Trophoblast cell (in vitro differentiated cells and primary cell): ENCODE results near the gene PRRC2C.
A peak's percentile ranks its signal among the peaks of the same experiment; 100 is the strongest.
"Not testable (repeated sequence)": the region's sequence is repeated elsewhere in the genome, so short reads cannot be mapped to it uniquely, and the experiment has no call there.

ENCODE experiments used
- DNase-seq, 2 donors: peaks; one replicate each; pipeline ENCODE4 v3.0.0-alpha.2; 2016
- H2AFZ ChIP-seq: 2 replicates; pipeline ENCODE4 v1.6.1; 2013; ENCODE audit warnings: low read length, moderate library complexity, mild to moderate bottlenecking; ENCODE audit not compliant: insufficient read depth, poor library complexity
- H2AK5ac ChIP-seq: 2 replicates; pipeline ENCODE4 v1.6.1; 2013; ENCODE audit warnings: mild to moderate bottlenecking, low read length
- H2BK120ac ChIP-seq: 2 replicates; pipeline ENCODE4 v1.6.1; 2013; ENCODE audit warnings: low read length, mild to moderate bottlenecking, moderate library complexity; ENCODE audit not compliant: insufficient read depth, poor library complexity
- H2BK12ac ChIP-seq: 2 replicates; pipeline ENCODE4 v1.6.1; 2013; ENCODE audit warnings: mild to moderate bottlenecking, low read length, moderate library complexity
- H2BK5ac ChIP-seq: 2 replicates; pipeline ENCODE4 v1.6.1; 2013; ENCODE audit warnings: low read length, low read depth, moderate library complexity, mild to moderate bottlenecking; ENCODE audit not compliant: poor library complexity
- H3K14ac ChIP-seq: 2 replicates; pipeline ENCODE4 v1.6.1; 2013; ENCODE audit warnings: mild to moderate bottlenecking, low read length
- H3K18ac ChIP-seq: 2 replicates; pipeline ENCODE4 v1.6.1; 2013; ENCODE audit warnings: mild to moderate bottlenecking, low read length
- H3K23ac ChIP-seq: 2 replicates; pipeline ENCODE4 v1.6.1; 2013; ENCODE audit warnings: low read length
- H3K27ac ChIP-seq: 2 replicates; pipeline ENCODE4 v1.5.1; 2013; ENCODE audit warnings: low read depth, mild to moderate bottlenecking, inconsistent platforms, low read length, moderate library complexity
- H3K27me3 ChIP-seq: 2 replicates; pipeline ENCODE4 v1.6.1; 2013; ENCODE audit warnings: inconsistent platforms, mild to moderate bottlenecking, low read length, moderate library complexity; ENCODE audit not compliant: insufficient read depth
- H3K36me3 ChIP-seq, 2 experiments: 1 replicate in 1 of 2; 2 replicates in 1 of 2; pipeline ENCODE4 v1.6.1; 2013; ENCODE audit warnings: low read length in 2 of 2, mild to moderate bottlenecking in 2 of 2, moderate library complexity in 1 of 2; ENCODE audit not compliant: insufficient read depth in 2 of 2, control insufficient read depth in 1 of 2
- H3K4ac ChIP-seq: 2 replicates; pipeline ENCODE4 v1.6.1; 2013; ENCODE audit warnings: low read depth, mild to moderate bottlenecking, low read length, moderate library complexity
- H3K4me1 ChIP-seq, 2 experiments: 1 replicate in 1 of 2; 2 replicates in 1 of 2; pipeline ENCODE4 v1.6.1; 2013; ENCODE audit warnings: low read length in 2 of 2, mild to moderate bottlenecking in 2 of 2, moderate library complexity in 1 of 2; ENCODE audit not compliant: insufficient read depth in 2 of 2, control insufficient read depth in 1 of 2
- H3K4me2 ChIP-seq: 2 replicates; pipeline ENCODE4 v1.6.1; 2013; ENCODE audit warnings: inconsistent platforms, mild to moderate bottlenecking, low read length, moderate library complexity
- H3K4me3 ChIP-seq: 2 replicates; pipeline ENCODE4 v1.5.1; 2013; ENCODE audit warnings: mild to moderate bottlenecking, low read depth, low read length, inconsistent platforms
- H3K79me1 ChIP-seq: one replicate; pipeline ENCODE4 v1.6.1; 2013; ENCODE audit warnings: low read length
- H3K79me2 ChIP-seq: 2 replicates; pipeline ENCODE4 v1.6.1; 2013; ENCODE audit warnings: low read length, mild to moderate bottlenecking; ENCODE audit not compliant: control insufficient read depth, insufficient read depth, poor library complexity
- H3K9ac ChIP-seq: 2 replicates; pipeline ENCODE4 v1.6.1; 2013; ENCODE audit warnings: mild to moderate bottlenecking, low read length
- H3K9me3 ChIP-seq: 2 replicates; pipeline ENCODE4 v1.6.1; 2013; ENCODE audit warnings: low read depth, mild to moderate bottlenecking, control low read depth, inconsistent platforms, low read length; ENCODE audit not compliant: insufficient read depth
- H4K12ac ChIP-seq: 2 replicates; pipeline ENCODE4 v1.6.1; 2013; ENCODE audit warnings: low read depth, mild to moderate bottlenecking, low read length, moderate library complexity
- H4K8ac ChIP-seq: 2 replicates; pipeline ENCODE4 v1.6.1; 2013; ENCODE audit warnings: low read depth, mild to moderate bottlenecking, low read length, moderate library complexity
- H4K91ac ChIP-seq: one replicate; pipeline ENCODE4 v1.6.1; 2013; ENCODE audit warnings: low read depth, mild to moderate bottlenecking, low read length, moderate library complexity
- WGBS: extraction: QIAGEN DNeasy Blood & Tissue Kit; methylation state at CpG from one replicate; pipeline ENCODE4 v1.1.7; 2013; ENCODE audit warnings: missing lambda C conversion rate; ENCODE audit not compliant: insufficient read length, insufficient coverage; ENCODE audit errors: extremely low coverage; 5-methylcytosine and 5-hydroxymethylcytosine counted together

The PRRC2C gene

GRCh38 chr1:171532520-171532919 lies 47.2 kb downstream of the PRRC2C start:
- Histone ChIP-seq H3K4me3 (no peak overlapping the region), H3K4me1 (no peaks in the 10 kb centered on the region), H4K8ac (no peak overlapping the region), H3K14ac (no peak overlapping the region), H2AK5ac (no peak overlapping the region), H2BK5ac (no peak overlapping the region), H3K9ac (no peak overlapping the region), H4K12ac (no peak overlapping the region), H2BK12ac (no peak overlapping the region), H3K36me3 (peaks cover 30 to 36% of the 10 kb centered on the region in 2 experiments), H2AFZ (no peak overlapping the region), H3K23ac (no peak overlapping the region), H3K18ac (no peak overlapping the region), H4K91ac (no peak overlapping the region), H3K79me2 (no peaks in the 10 kb centered on the region), H3K4ac (no peak overlapping the region), H3K4me2 (no peak overlapping the region), H3K79me1 (no peaks in the 10 kb centered on the region), H3K27ac (no peak overlapping the region), H2BK120ac (no peak overlapping the region), H3K9me3 (no peaks in the 10 kb centered on the region), H3K27me3 (no peaks in the 10 kb centered on the region)
- 100% methylated on average over 1 of the region's 7 CpGs for WGBS
- DNase-seq, result no peak

- Histone ChIP-seq H3K9ac (no peak overlapping the region), H4K91ac (no peak overlapping the region), H3K4me1 (no peaks in the 10 kb centered on the region)
Observed at GRCh38 chr1:171545523-171545922, 60.2 kb downstream of the PRRC2C start.

GRCh38 chr1:171550050-171550449 lies 64.7 kb downstream of the PRRC2C start:
- no peaks in the 10 kb centered on the region for H3K27me3 ChIP-seq
- no peak overlapping the region for H3K4ac ChIP-seq
- H2BK12ac ChIP-seq, result no peak overlapping the region
- H2AK5ac ChIP-seq, result no peak overlapping the region
- no peak overlapping the region for H3K27ac ChIP-seq
- H3K4me2 ChIP-seq, result no peak overlapping the region
- H3K79me2 ChIP-seq, result no peaks in the 10 kb centered on the region
- H3K9ac ChIP-seq, result no peak overlapping the region
- no peak overlapping the region for H3K4me3 ChIP-seq
- H3K79me1 ChIP-seq, result no peaks in the 10 kb centered on the region
- H4K91ac ChIP-seq, result no peak overlapping the region
- H2AFZ ChIP-seq, result no peak overlapping the region
- no peak overlapping the region for H4K8ac ChIP-seq
- no peaks in the 10 kb centered on the region for H3K9me3 ChIP-seq
- H2BK5ac ChIP-seq, result no peak overlapping the region
- H3K36me3 ChIP-seq, result peaks cover 18 to 23% of the 10 kb centered on the region in 2 experiments
- no peaks in the 10 kb centered on the region for H3K4me1 ChIP-seq
- peak in 1 of 2 donors; percentile 26 for DNase-seq
- no CpG with 5 or more reads among the region's 3 CpGs for WGBS
- H3K14ac ChIP-seq, result no peak overlapping the region
- no peak overlapping the region for H3K18ac ChIP-seq
- no peak overlapping the region for H3K23ac ChIP-seq
- no peak overlapping the region for H2BK120ac ChIP-seq
- no peak overlapping the region for H4K12ac ChIP-seq

More at GRCh38 chr1:171545523-171545922, 60.2 kb downstream of the PRRC2C start:
- H3K23ac ChIP-seq, result no peak overlapping the region
- no peak overlapping the region for H2AK5ac ChIP-seq
- H2BK120ac ChIP-seq, result no peak overlapping the region
- H3K18ac ChIP-seq, result no peak overlapping the region
- no peaks in the 10 kb centered on the region for H3K79me2 ChIP-seq
- peaks cover 37 to 50% of the 10 kb centered on the region in 2 experiments for H3K36me3 ChIP-seq
- H3K9me3 ChIP-seq, result no peaks in the 10 kb centered on the region
- H3K4me2 ChIP-seq, result no peak overlapping the region
- no peak overlapping the region for H2AFZ ChIP-seq
- no peak overlapping the region for H3K27ac ChIP-seq
- H4K8ac ChIP-seq, result no peak overlapping the region
- no peak for DNase-seq
- no peaks in the 10 kb centered on the region for H3K27me3 ChIP-seq
- H2BK12ac ChIP-seq, result no peak overlapping the region
- no peaks in the 10 kb centered on the region for H3K79me1 ChIP-seq
- no peak overlapping the region for H3K4me3 ChIP-seq
- no CpG with 5 or more reads among the region's 1 CpG for WGBS
- H4K12ac ChIP-seq, result no peak overlapping the region
- H3K4ac ChIP-seq, result no peak overlapping the region
- no peak overlapping the region for H3K14ac ChIP-seq
- no peak overlapping the region for H2BK5ac ChIP-seq

GRCh38 chr1:171550598-171551100 lies 65.3 kb downstream of the PRRC2C start:
- H2AK5ac ChIP-seq, H4K12ac ChIP-seq: not testable (repeated sequence)

More at GRCh38 chr1:171550598-171551100, 65.3 kb downstream of the PRRC2C start:
- DNase-seq, H3K18ac ChIP-seq, H3K79me1 ChIP-seq, H3K9ac ChIP-seq, H2BK12ac ChIP-seq, H2BK5ac ChIP-seq, H3K23ac ChIP-seq, H3K27me3 ChIP-seq, H3K4me3 ChIP-seq, H3K4me2 ChIP-seq, H3K9me3 ChIP-seq, H2AFZ ChIP-seq, H3K4me1 ChIP-seq, H4K8ac ChIP-seq, H3K4ac ChIP-seq, H3K14ac ChIP-seq, H2BK120ac ChIP-seq, H4K91ac ChIP-seq, H3K27ac ChIP-seq, H3K79me2 ChIP-seq: not testable (repeated sequence)
- peaks cover 20 to 25% of the 10 kb centered on the region in 2 experiments for H3K36me3 ChIP-seq
- no CpG with 5 or more reads among the region's 4 CpGs for WGBS
